Hippocampal formation (tissue), 2 donors: ENCODE results near the gene ONECUT3.
"Not testable (repeated sequence)": the region's sequence is repeated elsewhere in the genome, so short reads cannot be mapped to it uniquely, and the experiment has no call there.

ENCODE experiments used
- DNase-seq, 2 donors: peaks; one replicate each; lab custom pipeline; 2025; lab: John Stamatoyannopoulos, UW

The ONECUT3 gene

DNA sequence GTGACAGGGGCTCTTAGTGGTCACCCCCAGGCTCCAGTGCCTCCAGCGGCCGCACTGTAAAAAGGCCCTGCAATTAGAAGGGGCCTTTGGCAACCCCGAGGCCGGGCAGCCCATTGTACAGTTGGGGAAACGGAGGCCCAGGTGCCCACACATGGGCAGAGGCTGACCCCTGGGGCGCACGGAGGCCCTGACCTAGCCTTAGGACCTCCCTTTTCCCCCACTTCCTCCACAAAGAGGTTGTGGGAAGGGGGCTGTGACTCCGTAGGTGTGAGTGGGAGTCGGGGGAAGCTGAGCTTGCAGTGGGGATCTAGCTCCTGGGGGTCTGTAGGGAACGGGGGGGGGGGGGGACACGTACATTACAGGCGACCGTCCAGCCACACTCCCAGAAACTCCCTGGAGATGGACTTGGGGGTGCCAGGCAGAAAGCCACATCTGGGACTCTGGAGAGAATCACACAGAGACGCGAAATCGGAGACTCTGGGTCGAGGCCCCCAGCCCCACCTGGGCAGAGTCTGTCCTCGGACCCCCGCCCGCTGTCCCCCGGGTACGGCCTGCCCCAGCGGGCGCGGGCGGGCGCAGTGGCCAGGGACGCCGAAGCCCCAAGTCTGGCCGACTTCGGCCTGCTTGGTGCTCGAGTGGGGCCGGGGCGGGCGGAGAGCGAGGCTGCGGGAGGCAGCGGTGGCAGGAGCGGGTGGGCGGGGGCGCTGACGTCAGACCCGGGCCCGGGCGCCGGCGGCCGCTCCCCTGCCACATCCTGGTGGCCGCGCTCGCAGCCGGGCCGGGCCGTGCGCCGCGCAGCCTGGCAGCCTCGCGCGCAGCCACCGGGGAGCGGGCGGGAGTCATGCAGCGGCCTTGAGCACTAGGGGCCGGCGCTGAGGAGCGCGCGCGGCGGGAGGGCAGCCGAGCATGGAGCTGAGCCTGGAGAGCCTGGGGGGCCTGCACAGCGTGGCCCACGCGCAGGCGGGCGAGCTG, at the start of gene ONECUT3:
ONECUT3 (plus strand) TSS at position 750 of the 972 bp plus-strand sequence; CDS start at position 907, 157 bp downstream.
- no peak for DNase-seq

DNA sequence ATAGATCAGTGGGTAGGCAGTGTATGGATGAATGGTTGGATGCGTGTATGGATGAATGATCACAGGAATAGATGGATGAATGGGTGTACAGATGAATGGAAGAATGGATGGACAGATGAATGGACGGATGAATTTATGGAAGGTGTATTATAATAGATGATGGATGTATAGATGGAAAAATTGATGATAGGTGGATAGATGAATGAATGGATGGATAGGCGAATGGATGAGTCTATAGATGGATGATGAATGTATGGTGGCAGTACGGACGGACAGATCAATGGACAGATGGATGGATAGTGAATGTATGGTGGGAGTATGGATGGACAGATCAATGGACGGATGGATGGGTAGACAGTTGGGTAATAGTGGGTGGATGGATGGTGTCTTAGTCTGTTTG, 49.0 kb upstream of the ONECUT3 start:
- no peak for DNase-seq

DNA sequence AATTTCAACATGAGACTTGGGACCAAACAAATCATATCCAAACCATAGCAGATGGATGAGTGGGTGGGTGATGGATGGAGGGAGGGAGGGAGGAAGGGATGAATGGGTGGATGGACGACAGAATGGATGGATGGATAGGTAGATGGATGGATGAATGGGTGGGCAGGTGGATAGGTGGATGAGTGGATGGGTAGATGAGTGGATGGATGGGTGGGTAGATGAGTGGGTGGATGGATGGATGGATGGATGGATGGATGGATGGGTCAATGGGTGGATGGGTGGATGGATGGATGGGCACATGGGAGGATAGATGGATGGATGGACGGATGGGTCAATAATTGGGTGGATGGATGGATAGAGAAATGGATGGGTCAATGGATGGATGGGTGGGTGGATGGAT, 47.9 kb upstream of the ONECUT3 start:
- no peak for DNase-seq

DNA sequence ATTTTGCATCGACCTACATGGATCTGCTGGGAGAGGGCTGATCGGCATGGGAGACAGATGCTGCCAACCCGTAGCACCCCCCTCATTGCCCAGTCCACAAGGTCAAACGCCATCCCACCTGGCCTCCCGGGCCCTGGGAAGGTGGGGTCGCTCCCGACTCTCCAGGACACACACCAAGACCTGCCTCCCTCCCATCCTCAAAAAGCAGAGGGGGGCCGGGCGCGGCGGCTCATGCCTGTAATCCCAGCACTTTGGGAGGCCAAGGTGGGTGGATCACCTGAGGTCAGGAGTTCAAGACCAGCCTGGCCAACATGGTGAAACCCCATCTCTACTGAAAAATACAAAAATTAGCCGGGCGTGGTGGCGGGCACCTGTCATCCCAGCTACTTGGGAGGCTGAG, 46.7 kb upstream of the ONECUT3 start:
- not testable (repeated sequence) for DNase-seq

DNA sequence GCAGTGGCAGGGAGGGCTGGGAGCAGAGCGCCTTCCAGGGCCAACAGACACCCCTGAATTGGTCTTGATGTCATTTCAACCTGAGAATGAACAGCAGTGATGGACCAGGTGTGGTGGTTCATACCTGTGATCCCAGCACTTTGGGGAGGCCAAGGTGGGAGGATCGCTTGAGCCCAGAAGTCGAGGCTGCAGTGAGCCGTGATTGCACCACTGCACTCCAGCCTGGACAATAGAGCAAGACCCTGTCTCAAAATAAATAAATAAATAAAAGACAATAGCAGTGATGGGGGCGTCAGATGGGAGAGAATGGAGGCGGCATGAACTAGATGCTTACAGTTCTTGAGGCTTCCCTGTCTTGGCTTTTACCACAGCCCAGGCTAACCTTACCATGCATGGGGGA, 46.1 kb upstream of the ONECUT3 start:
- DNase-seq, result no peak

DNA sequence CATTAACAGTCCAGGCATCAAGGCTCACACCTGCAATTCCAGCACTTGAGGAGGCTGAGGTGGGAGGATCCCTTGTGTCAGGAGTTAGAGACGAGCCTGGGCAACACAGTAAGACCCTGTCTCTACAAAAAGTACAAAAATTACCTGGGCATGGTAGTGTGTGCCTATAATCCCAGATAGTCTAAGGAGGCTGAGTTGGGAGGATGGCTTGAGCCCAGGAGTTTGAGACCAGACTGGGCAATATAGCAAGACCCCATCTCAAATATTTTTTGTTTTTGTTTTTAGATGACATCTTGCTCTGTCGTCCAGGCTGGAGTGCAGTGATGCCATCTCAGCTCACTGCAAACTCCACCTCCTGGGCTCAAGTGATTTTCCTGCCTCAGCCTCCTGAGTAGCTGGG, 40.1 kb upstream of the ONECUT3 start:
- DNase-seq, result no peak

DNA sequence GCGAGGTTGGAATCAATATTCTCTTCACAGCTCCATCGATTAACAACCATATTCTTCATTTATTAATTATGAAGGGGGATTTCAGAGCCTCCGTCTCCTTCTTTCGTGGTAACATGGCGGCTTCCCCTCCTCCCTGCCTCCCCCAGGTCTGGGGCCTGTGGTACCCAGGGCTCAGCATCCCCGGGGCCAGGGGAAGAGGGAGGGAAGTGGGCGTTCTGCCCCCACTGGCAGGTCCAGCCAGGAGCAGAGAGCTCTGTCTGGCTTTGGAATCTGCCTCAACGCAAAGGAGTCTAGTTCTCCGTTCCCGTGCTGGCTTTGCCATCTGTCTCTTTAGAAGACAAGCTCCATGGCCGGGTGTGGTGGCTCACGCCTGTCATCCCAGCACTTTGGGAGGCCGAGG, 37.8 kb upstream of the ONECUT3 start:
- no peak for DNase-seq

DNA sequence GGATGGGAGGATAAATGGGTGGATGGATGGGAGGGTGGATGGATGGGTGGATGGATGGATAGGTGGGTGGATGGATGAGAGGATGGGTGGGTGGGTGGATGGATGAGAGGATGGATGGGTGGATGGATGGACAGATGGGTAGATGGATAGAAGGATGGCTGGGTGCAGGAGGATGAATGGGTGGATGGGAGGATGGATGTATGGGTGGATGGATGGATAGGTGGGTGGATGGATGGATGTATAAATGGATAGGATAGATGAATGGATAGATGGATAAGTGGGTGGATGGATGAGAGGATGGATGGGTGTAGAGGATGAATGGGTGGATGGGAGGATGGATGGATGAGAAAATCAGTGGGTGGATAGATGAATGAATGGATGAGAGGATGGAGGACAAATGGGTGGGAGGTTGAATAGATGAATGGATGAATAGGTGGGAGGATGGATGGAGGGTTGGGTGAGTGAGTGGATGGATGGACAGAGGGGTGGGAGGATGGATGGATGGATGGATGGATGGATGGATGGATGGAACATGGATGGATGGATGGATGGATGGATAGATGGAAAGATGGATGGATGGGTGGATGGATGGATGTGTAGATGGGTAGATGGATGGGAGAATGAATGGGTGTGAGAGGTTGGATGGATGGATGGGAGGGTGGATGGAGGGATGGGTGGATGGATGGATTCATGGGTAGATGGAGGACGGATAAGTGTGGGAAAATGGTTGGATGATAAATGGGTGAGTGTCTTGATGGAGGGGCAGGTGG, 35.9 kb upstream of the ONECUT3 start:
- no peak for DNase-seq

DNA sequence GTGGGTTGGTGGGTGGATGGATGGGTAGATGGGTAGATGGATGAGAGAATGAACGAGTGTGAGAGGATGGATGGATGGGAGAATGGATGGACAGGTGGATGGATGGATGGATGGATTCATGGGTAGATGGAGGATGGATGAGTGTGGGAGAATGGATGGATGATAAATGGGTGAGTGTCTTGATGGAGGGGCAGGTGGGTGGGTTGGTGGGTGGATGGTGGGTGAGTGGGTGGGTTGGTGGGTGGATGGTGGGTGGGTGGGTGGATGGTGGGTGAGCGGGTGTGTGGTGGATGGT, 35.4 kb upstream of the ONECUT3 start:
- DNase-seq, result no peak

DNA sequence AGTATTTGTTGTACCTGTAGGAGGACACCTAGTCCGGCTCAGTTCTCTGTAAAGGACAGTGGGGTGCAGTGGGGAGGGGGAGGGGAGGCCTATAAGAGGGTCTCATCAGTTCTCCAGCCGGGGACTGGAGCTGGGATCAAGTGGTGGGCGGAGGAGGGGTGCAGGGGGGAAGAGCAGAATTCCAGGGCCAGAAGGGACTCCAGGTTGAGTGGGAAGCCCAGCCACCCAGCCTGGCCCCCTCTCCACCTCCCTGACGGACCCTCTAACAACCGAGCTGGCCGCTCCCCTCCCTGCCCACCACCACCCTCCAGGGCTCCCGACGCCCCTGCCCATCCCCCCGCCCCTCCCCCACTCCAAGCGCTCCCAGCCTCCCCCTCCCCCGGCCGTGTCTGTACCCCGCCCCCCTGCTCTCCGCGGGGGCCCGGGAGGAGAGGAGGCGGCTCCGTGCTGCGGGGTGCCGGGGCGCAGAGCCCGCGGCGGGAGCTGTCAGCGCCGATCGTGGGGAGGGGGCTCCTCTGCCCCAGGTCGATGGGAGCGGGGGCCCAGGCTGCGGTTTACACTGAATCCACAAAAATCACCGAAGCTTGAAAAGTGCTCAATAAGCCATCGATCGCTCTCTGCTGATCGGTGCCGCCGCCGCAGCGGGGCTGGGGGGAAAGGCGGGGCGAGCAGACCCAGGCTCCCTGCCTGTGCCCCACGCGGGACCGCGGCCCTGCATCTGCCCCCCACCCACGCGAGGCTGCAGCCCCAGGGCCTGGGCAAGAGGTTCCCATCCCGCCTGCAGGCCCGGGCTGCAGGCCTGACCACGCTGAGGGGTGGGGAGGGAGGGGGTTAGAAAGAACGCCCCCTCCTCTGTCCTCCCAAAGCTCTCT, 34.6 kb upstream of the ONECUT3 start:
- no peak for DNase-seq

DNA sequence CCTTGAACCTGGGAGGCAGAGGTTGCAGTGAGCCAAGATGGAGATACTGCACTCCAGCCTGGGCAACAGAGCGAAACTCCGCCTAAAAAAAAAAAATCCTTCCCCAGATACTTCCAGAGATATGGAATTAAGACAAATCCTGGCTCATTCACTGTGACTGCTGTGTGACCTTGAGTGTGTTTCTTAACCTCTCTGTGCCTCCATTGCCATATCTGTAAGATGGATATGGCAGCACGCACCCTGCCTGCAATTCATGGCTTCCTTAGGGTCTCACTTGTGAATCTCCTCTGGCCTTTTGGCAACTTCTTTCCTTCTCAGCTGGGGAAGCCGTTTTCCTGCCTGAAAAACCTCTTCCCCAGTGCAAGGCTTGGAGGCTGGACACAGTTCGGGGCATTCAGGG, 33.8 kb upstream of the ONECUT3 start:
- DNase-seq, result no peak

DNA sequence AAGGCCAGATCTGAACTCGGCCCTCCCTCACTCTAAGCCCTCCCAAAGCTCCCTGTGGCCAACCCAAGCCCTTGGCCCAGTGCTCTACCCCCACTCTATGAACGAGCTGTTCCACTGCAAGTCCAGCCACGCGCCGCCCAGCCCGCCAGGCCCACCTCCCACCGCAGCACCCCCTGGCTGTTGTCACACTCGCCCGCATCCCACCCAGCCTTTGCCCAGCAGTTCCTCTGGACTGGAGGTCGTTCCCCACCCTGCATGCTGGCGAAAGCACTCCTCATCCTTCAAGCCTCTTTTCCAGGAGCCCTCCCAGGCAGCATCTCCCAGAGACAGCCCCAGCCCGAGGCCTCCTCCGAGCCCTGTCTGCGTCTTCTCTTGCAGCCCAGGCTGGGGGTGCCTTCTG, 33.1 kb upstream of the ONECUT3 start:
- DNase-seq, result no peak

DNA sequence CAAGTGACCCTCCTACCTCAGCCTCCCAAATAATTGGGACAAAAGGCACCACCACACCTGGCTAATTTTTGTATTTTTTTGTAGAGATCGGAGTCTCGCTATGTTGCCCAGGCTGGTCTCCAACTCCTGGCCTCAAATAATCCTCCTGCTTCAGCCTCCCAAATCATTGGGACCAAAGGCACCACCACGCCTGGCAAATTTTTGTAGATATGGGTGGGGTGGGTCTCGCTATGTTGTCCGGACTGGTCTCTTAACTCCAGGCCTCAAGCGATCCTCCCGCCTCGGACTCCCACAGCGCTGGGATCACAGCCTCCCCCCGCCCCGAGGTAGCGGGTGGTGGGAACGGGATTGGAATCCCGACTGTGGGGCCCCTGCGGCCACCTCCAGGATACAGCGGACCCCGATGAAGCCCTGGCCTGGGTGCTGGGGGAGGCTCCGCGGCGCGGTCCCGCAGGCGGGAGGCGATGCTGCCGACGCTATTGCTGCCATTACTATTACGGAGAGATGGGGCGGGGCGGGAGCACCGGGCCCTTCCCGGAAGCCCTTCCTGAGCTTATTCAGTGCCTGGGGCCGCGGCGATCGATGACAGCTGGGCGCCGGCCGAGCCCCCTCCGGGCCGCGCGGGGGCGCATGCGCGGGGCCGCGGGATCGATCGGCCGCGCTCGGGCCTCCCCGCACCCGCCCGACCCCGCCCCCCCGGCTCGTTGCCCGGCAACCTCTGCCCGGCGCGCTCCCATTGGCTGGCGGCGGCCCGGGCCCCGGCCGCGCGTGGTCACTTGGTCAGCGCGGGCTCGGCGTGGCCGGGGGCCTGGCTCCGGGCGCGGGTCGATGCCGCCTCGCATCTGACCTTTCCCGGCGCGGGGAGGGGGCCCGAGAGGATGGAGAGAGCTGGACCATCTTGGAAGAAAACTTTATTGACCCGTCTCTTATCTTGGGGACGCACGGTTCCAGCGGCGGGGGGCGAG, 27.9 kb upstream of the ONECUT3 start:
- DNase-seq, result peak; percentile 28 to 55

DNA sequence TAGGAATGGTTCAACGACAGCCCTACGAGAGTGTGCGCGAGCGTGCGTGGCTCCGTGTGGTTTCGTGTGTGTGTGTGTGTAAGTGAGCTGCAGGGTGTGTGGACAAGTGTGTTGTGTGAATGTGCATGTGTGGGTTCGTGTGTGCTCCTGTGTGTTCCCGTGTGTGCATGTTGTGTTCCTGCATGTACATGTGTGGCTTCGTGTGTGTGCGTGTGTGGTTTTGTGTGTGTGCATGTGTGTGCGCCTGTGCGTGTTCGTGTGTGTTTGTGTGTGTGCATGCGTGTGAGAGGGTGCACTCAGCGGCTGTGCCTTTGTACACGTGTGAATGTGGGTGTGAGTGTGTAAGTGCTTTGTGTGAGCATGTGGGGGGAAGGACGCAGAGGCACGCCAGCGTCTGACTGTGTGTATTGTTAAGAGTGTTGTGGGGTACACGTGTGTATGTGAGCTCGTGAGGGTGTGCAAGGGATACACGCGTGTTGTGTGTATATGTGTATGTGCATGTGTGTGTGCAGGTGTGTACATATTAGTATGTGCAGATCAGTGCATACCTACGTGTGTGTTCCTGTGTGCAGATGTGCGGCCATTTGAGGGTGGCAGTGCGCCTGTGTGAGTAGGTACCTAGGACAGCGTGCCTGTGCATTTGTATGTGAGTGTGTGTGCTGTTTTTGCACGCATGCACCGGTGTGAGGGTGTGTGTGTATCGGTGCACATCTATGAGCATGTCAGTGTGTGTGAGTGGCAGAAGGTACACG, 24.3 kb upstream of the ONECUT3 start:
- DNase-seq, result no peak

DNA sequence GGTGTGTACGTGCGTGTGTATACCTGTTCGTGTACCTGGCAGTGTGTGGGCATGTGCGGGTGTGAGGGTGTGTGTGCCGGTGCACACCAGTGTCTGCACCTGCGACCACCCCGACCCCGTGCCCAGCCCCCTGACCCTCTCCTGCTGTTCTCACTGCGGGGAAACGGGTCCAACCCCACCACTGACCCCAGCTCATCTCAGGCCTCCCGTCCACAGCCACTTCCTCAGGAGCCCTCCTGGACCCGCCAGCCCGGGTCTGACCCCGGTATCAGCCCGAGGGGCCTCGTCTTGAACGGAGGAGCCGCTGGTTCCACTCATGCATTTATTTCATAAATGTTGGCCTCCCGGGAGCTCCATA, 23.8 kb upstream of the ONECUT3 start:
- no peak for DNase-seq

DNA sequence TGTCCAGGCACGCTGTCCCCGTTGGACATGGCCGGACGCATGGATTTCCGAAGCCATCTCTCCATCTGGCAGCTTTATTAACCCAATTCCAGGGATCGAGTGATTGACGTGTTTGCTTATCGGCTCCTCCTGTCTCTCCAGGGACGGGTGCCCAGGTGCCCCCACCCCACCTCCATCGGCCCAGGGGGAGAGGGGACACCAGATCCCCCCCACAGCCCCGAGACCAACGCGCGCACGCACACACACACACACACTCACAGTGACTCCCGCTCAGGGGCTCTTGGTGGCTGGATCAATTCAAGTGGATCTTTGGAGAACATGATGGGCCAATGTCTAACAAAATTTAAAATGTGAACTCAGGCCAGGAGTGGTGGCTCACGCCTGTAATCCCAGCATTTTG, 23.1 kb upstream of the ONECUT3 start:
- no peak for DNase-seq

DNA sequence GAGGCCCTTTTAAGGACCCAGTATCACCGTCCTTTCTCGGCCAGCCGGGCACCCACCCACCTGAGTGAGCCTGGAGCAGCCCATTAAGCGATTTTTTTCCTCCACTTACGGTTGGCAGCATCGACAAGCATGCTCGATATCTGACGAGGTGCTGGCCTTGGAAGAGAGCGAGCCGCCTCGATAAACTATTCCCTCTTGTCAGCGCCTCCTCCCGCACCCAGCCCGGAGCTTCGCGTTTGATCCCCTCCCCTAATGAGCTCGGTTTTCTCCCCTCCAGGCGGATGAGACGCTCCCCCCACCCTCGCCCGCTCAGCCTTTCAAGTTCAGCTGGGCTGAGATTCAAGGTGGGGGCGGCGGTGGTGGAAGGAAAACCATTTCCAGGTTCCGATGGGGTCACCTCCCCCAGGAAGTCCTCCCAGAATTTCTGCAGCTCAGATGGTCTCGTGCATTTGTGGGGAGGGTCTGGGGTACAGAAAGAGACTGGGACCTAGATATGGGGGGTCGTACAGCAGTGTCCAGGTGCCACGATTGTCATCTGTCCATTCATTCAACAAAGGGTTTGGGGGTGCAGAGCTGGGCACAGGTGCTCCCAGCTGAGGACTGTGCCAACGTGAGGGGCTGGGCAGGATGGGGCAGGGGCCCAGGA, 18.9 kb upstream of the ONECUT3 start:
- DNase-seq, result no peak

DNA sequence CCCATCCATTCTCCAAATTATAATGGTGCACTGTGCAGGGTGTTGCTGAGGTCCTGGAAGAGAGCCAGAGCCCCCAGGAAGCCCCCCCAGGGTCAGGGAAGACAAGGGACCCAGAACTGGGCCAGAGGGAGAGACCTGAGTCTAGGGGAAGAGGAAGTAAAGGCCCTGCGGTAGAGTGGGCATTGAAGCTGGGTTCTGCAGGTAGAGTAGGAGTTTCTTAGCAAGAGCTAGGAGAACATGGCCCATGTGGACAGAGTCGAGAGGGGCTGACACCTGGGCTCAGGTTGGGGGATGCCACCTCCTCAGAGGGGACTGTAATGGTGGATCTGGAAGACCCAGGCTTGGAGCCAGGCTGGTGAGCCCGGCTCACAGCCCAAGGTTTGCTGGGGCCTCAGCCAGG, 17.0 kb upstream of the ONECUT3 start:
- DNase-seq, result no peak

DNA sequence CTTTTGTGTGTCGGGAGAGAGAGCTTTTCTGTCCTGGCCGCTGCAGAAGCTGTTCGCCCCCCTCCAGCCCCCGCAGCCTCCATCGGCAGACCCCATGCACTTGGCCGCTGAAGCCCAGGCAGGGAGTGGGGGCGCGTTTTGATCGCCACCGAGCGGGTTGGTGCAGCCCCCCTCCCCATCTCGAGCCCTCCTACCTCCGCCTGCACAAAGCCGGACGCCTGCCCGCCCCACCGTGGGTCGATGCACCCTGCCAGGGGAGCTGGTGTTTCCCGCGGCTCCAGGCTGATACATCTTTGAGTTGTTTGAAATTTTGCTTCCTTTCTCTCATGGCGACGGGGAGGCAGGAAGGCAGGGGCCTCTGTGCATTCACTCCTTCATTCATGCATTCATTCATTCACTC, 16.4 kb upstream of the ONECUT3 start:
- no peak for DNase-seq
